ENCODE results near the gene SCN4A. TPM values are rescaled to one million over a fixed set of nuclear protein-coding genes. Genes with fewer than 3 reads are reported as not detected.

SCN4A gene
- total and polyA plus RNA-seq, 2 experiments from 2014 or later = 0.07 TPM; not detected in 1

- peak; percentile 69 for DNase-seq (ENCODE audit: low spot score)
- TF ChIP-seq CTCF (IDR thresholded peaks at IDR 0.05; ENCODE audit: poor library complexity) = peak; percentile 51
- TF ChIP-seq EZH2phosphoT487 (IDR thresholded peaks at IDR 0.05; ENCODE audit: low read depth, severe bottlenecking, unreplicated experiment) = no peak
- 86% methylated on average over 28 of the region's 29 CpGs for WGBS (ENCODE audit: low lambda C conversion rate, missing lambda C conversion rate)
- Histone ChIP-seq H3K9me3 (ENCODE audit: low read depth) (no peaks in the 10 kb centered on the region), H2AFZ (no peak overlapping the region), H3K9me2 (replicated peaks; ENCODE audit: insufficient read depth) (no peaks in the 10 kb centered on the region), H3K27me3 (no peaks in the 10 kb centered on the region), H4K20me1 (ENCODE audit: insufficient read depth, poor library complexity, severe bottlenecking) (no peaks in the 10 kb centered on the region), H3K27ac (no peak overlapping the region), H3K4me3 (no peak overlapping the region), H3K79me2 (no peaks in the 10 kb centered on the region), H3K36me3 (replicated peaks; ENCODE audit: insufficient read depth, low read depth) (no peaks in the 10 kb centered on the region), H3K4me2 (no peak overlapping the region), H3K4me1 (ENCODE audit: insufficient read depth) (no peaks in the 10 kb centered on the region)
Measured at GRCh38 chr17:63950940-63951907, 21.5 kb downstream of the SCN4A start.

- DNase-seq (ENCODE audit: low spot score) = no peak
- no peak overlapping the region for H3K4me2 ChIP-seq
- no peak overlapping the region for H3K27ac ChIP-seq
- H2AFZ ChIP-seq = no peak overlapping the region
- 76% methylated on average over 14 of the region's 18 CpGs for WGBS (ENCODE audit: low lambda C conversion rate, missing lambda C conversion rate)
- no peaks in the 10 kb centered on the region for H3K4me1 ChIP-seq (ENCODE audit: insufficient read depth)
- H3K36me3 ChIP-seq (replicated peaks; ENCODE audit: insufficient read depth, low read depth) = no peaks in the 10 kb centered on the region
- H3K79me2 ChIP-seq = no peaks in the 10 kb centered on the region
- no peaks in the 10 kb centered on the region for H4K20me1 ChIP-seq (ENCODE audit: insufficient read depth, poor library complexity, severe bottlenecking)
- no peaks in the 10 kb centered on the region for H3K9me3 ChIP-seq (ENCODE audit: low read depth)
- no peak for TF ChIP-seq EZH2phosphoT487 (IDR thresholded peaks at IDR 0.05; ENCODE audit: low read depth, severe bottlenecking, unreplicated experiment)
- TF ChIP-seq EZH2 (IDR thresholded peaks at IDR 0.05; ENCODE audit: borderline replicate concordance) = no peak
- TF ChIP-seq CTCF (IDR thresholded peaks at IDR 0.05; ENCODE audit: poor library complexity) = no peak
- H3K27me3 ChIP-seq = no peaks in the 10 kb centered on the region
- no peak overlapping the region for H3K4me3 ChIP-seq
- H3K9me2 ChIP-seq (replicated peaks; ENCODE audit: insufficient read depth) = no peaks in the 10 kb centered on the region
Measured at GRCh38 chr17:63949576-63950250, 23.0 kb downstream of the SCN4A start.

- no peak for DNase-seq (ENCODE audit: low spot score)
- H4K20me1 ChIP-seq (ENCODE audit: insufficient read depth, poor library complexity, severe bottlenecking) = no peaks in the 10 kb centered on the region
- H3K4me2 ChIP-seq = no peak overlapping the region
- H3K27me3 ChIP-seq = no peaks in the 10 kb centered on the region
- H3K27ac ChIP-seq = no peak overlapping the region
- no peak overlapping the region for H2AFZ ChIP-seq
- H3K9me2 ChIP-seq (replicated peaks; ENCODE audit: insufficient read depth) = no peaks in the 10 kb centered on the region
- no peaks in the 10 kb centered on the region for H3K36me3 ChIP-seq (replicated peaks; ENCODE audit: insufficient read depth, low read depth)
- TF ChIP-seq EZH2 (IDR thresholded peaks at IDR 0.05; ENCODE audit: borderline replicate concordance) (no peak), EZH2phosphoT487 (IDR thresholded peaks at IDR 0.05; ENCODE audit: low read depth, severe bottlenecking, unreplicated experiment) (no peak), CTCF (IDR thresholded peaks at IDR 0.05; ENCODE audit: poor library complexity) (no peak)
- no peak overlapping the region for H3K4me3 ChIP-seq
- H3K79me2 ChIP-seq = no peaks in the 10 kb centered on the region
- H3K4me1 ChIP-seq (ENCODE audit: insufficient read depth) = no peaks in the 10 kb centered on the region
- H3K9me3 ChIP-seq (ENCODE audit: low read depth) = no peaks in the 10 kb centered on the region
- 92% methylated on average over 9 of the region's 9 CpGs for WGBS (ENCODE audit: low lambda C conversion rate, missing lambda C conversion rate)
Measured at GRCh38 chr17:63948521-63948920, 24.2 kb downstream of the SCN4A start.
